Liver (tissue), 3 donors: Measurements from ENCODE around the gene DIPK1B.

Experiments used
- ATF3 ChIP-seq: IDR thresholded peaks from 2 replicates; pipeline ENCODE4 v1.6.1; 2016; ENCODE audit warnings: antibody characterized with exemption
- CTCF ChIP-seq: fragments of 150-350 bp; IDR thresholded peaks from 2 replicates; pipeline ENCODE4 v1.5.1; 2017; ENCODE audit warnings: improper control_type of control experiment, low read depth, low read length; ENCODE audit not compliant: missing input control
- GABPA ChIP-seq, 2 donors: IDR thresholded peaks in 1 of 2; conservative IDR thresholded peaks in 1 of 2; 2 replicates each; pipeline ENCODE4 v1.6.1; 2016; ENCODE audit warnings: antibody characterized with exemption in 2 of 2, mild to moderate bottlenecking in 1 of 2, moderate library complexity in 1 of 2
- RAD21 ChIP-seq, 2 donors: IDR thresholded peaks; 2 replicates each; pipeline ENCODE4 v1.6.1; 2016; ENCODE audit warnings: antibody characterized with exemption in 2 of 2, mild to moderate bottlenecking in 2 of 2
- REST ChIP-seq: IDR thresholded peaks from 2 replicates; pipeline ENCODE4 v1.6.1; 2016; ENCODE audit warnings: antibody characterized with exemption, mild to moderate bottlenecking
- TAF1 ChIP-seq: conservative IDR thresholded peaks from 2 replicates; pipeline ENCODE4 v1.6.1; 2016; ENCODE audit warnings: antibody characterized with exemption, mild to moderate bottlenecking
- ZBTB33 ChIP-seq: IDR thresholded peaks from 2 replicates; pipeline ENCODE4 v1.6.1; 2016; ENCODE audit warnings: antibody characterized with exemption
- TF ChIP-seq, protein P1 (sequence below): IDR thresholded peaks from 2 replicates; pipeline ENCODE4 v1.6.1; 2016; ENCODE audit warnings: antibody characterized with exemption
- donor health status: healthy.
- donor health status: healthy.

- TF ChIP-seq CTCF (no peak), TAF1 (no peak), RAD21 (IDR thresholded peaks at IDR 0.05) (no peak), REST (no peak), ZBTB33 (no peak), GABPA (IDR thresholded peaks at IDR 0.05 in 1 of 2, conservative IDR thresholded peaks at IDR 0.05 in 1 of 2) (no peak), ATF3 (no peak)
- TF ChIP-seq, protein P1, sequence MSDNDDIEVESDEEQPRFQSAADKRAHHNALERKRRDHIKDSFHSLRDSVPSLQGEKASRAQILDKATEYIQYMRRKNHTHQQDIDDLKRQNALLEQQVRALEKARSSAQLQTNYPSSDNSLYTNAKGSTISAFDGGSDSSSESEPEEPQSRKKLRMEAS = no peak
Observed at GRCh38 chr9:136673088-136673974, 39.0 kb upstream of the DIPK1B start.
